Renal cortex interstitium (tissue), 15 donors: ENCODE data around the gene LDHB. TPM values are rescaled to one million over a fixed set of nuclear protein-coding genes. Genes with fewer than 3 reads are reported as not detected.
A peak's percentile ranks its signal among the peaks of the same experiment; 100 is the strongest.

Source experiments
- DNase-seq, 11 donors: peaks; one replicate each; pipeline ENCODE4 v3.0.0-alpha.2; 2013; ENCODE audit warnings: low read depth in 9 of 11, low spot score in 4 of 11; ENCODE audit errors: extremely low read depth in 1 of 11
- long read RNA-seq, 16 experiments: transcript quantifications; one replicate each; lab custom pipeline, GENCODE V29; 2026
- polyA plus RNA-seq, 3 donors: library from polyadenylated mRNA; unstranded; fragments of 120-200 nt; gene quantifications; one replicate each; pipeline ENCODE4 v1.2.1, GENCODE V29; 2013; ENCODE audit not compliant: insufficient read length in 3 of 3

LDHB gene
- 1,000 to 10,000 TPM; 1,291 to 1,840 (median 1,498) TPM for polyA plus RNA-seq
- long read RNA-seq, donor 1, transcript LDHB-209 (2 exons, 672 nt) = minor isoform, 16 of 553 reads
- long read RNA-seq, donor 1, transcript LDHB-201 (8 exons, 1,303 nt) = major isoform, 359 of 553 reads
- long read RNA-seq, donor 1, transcript LDHB-206 (3 exons, 678 nt) = minor isoform, 45 of 553 reads
- long read RNA-seq, donor 1, partial matches to known transcripts = 124 of 553 reads
- long read RNA-seq, donor 1, other reads (novel, unspliced or antisense) = 5 of 553 reads
- long read RNA-seq, donor 2, transcript LDHB-201 (8 exons, 1,303 nt) = major isoform, 305 of 488 reads
- long read RNA-seq, donor 2, transcript LDHB-206 (3 exons, 678 nt) = minor isoform, 46 of 488 reads
- long read RNA-seq, donor 2, transcript LDHB-209 (2 exons, 672 nt) = minor isoform, 15 of 488 reads
- long read RNA-seq, donor 2, partial matches to known transcripts = 111 of 488 reads
- long read RNA-seq, donor 2, other reads (novel, unspliced or antisense) = 6 of 488 reads
- long read RNA-seq, donor 3, transcript LDHB-210 (2 exons, 544 nt) = minor isoform, 6 of 919 reads
- long read RNA-seq, donor 3, transcript LDHB-201 (8 exons, 1,303 nt) = major isoform, 702 of 919 reads
- long read RNA-seq, donor 3, transcript LDHB-209 (2 exons, 672 nt) = minor isoform, 28 of 919 reads
- long read RNA-seq, donor 3, transcript LDHB-206 (3 exons, 678 nt) = minor isoform, 37 of 919 reads
- long read RNA-seq, donor 3, partial matches to known transcripts = 124 of 919 reads
- long read RNA-seq, donor 3, other reads (novel, unspliced or antisense) = 22 of 919 reads
- long read RNA-seq, donor 4, transcript LDHB-209 (2 exons, 672 nt) = minor isoform, 7 of 559 reads
- long read RNA-seq, donor 4, transcript LDHB-210 (2 exons, 544 nt) = minor isoform, 6 of 559 reads
- long read RNA-seq, donor 4, transcript LDHB-201 (8 exons, 1,303 nt) = major isoform, 455 of 559 reads
- long read RNA-seq, donor 4, transcript LDHB-206 (3 exons, 678 nt) = minor isoform, 16 of 559 reads
- long read RNA-seq, donor 4, partial matches to known transcripts = 73 of 559 reads
- long read RNA-seq, donor 4, other reads (novel, unspliced or antisense) = 0 of 559 reads
- long read RNA-seq, donor 5 = 0 reads
- long read RNA-seq, donor 6, transcript LDHB-209 (2 exons, 672 nt) = minor isoform, 30 of 590 reads
- long read RNA-seq, donor 6, transcript LDHB-210 (2 exons, 544 nt) = minor isoform, 5 of 590 reads
- long read RNA-seq, donor 6, transcript LDHB-206 (3 exons, 678 nt) = minor isoform, 50 of 590 reads
- long read RNA-seq, donor 6, transcript LDHB-201 (8 exons, 1,303 nt) = major isoform, 366 of 590 reads
- long read RNA-seq, donor 6, partial matches to known transcripts = 124 of 590 reads
- long read RNA-seq, donor 6, other reads (novel, unspliced or antisense) = 14 of 590 reads
- long read RNA-seq, donor 7, transcript LDHB-209 (2 exons, 672 nt) = minor isoform, 21 of 840 reads
- long read RNA-seq, donor 7, transcript LDHB-206 (3 exons, 678 nt) = minor isoform, 48 of 840 reads
- long read RNA-seq, donor 7, transcript LDHB-201 (8 exons, 1,303 nt) = major isoform, 609 of 840 reads
- long read RNA-seq, donor 7, partial matches to known transcripts = 146 of 840 reads
- long read RNA-seq, donor 7, other reads (novel, unspliced or antisense) = 12 of 840 reads
- long read RNA-seq, donor 8, transcript LDHB-210 (2 exons, 544 nt) = minor isoform, 7 of 1,338 reads
- long read RNA-seq, donor 8, transcript LDHB-201 (8 exons, 1,303 nt) = major isoform, 933 of 1,338 reads
- long read RNA-seq, donor 8, transcript LDHB-206 (3 exons, 678 nt) = minor isoform, 94 of 1,338 reads
- long read RNA-seq, donor 8, transcript LDHB-209 (2 exons, 672 nt) = minor isoform, 46 of 1,338 reads
- long read RNA-seq, donor 8, partial matches to known transcripts = 232 of 1,338 reads
- long read RNA-seq, donor 8, other reads (novel, unspliced or antisense) = 23 of 1,338 reads
- long read RNA-seq, donor 9, transcript LDHB-201 (8 exons, 1,303 nt) = major isoform, 478 of 610 reads
- long read RNA-seq, donor 9, transcript LDHB-206 (3 exons, 678 nt) = minor isoform, 22 of 610 reads
- long read RNA-seq, donor 9, transcript LDHB-209 (2 exons, 672 nt) = minor isoform, 19 of 610 reads
- long read RNA-seq, donor 9, partial matches to known transcripts = 75 of 610 reads
- long read RNA-seq, donor 9, other reads (novel, unspliced or antisense) = 13 of 610 reads
- long read RNA-seq, donor 10, transcript LDHB-206 (3 exons, 678 nt) = minor isoform, 37 of 713 reads
- long read RNA-seq, donor 10, transcript LDHB-210 (2 exons, 544 nt) = minor isoform, 8 of 713 reads
- long read RNA-seq, donor 10, transcript LDHB-209 (2 exons, 672 nt) = minor isoform, 15 of 713 reads
- long read RNA-seq, donor 10, transcript LDHB-201 (8 exons, 1,303 nt) = major isoform, 543 of 713 reads
- long read RNA-seq, donor 10, partial matches to known transcripts = 105 of 713 reads
- long read RNA-seq, donor 10, other reads (novel, unspliced or antisense) = 5 of 713 reads
- long read RNA-seq, donor 11, transcript LDHB-201 (8 exons, 1,303 nt) = major isoform, 385 of 465 reads
- long read RNA-seq, donor 11, transcript LDHB-209 (2 exons, 672 nt) = minor isoform, 5 of 465 reads
- long read RNA-seq, donor 11, transcript LDHB-206 (3 exons, 678 nt) = minor isoform, 12 of 465 reads
- long read RNA-seq, donor 11, partial matches to known transcripts = 62 of 465 reads
- long read RNA-seq, donor 11, other reads (novel, unspliced or antisense) = 0 of 465 reads
- long read RNA-seq, donor 12, transcript LDHB-201 (8 exons, 1,303 nt) = major isoform, 215 of 344 reads
- long read RNA-seq, donor 12, transcript LDHB-206 (3 exons, 678 nt) = minor isoform, 29 of 344 reads
- long read RNA-seq, donor 12, transcript LDHB-209 (2 exons, 672 nt) = minor isoform, 17 of 344 reads
- long read RNA-seq, donor 12, partial matches to known transcripts = 78 of 344 reads
- long read RNA-seq, donor 12, other reads (novel, unspliced or antisense) = 0 of 344 reads
- long read RNA-seq, donor 13 = 0 reads
- long read RNA-seq, donor 14, transcript LDHB-206 (3 exons, 678 nt) = minor isoform, 27 of 603 reads
- long read RNA-seq, donor 14, transcript LDHB-201 (8 exons, 1,303 nt) = major isoform, 453 of 603 reads
- long read RNA-seq, donor 14, transcript LDHB-209 (2 exons, 672 nt) = minor isoform, 11 of 603 reads
- long read RNA-seq, donor 14, partial matches to known transcripts = 85 of 603 reads
- long read RNA-seq, donor 14, other reads (novel, unspliced or antisense) = 22 of 603 reads
- long read RNA-seq, donor 15, transcript LDHB-209 (2 exons, 672 nt) = minor isoform, 8 of 408 reads
- long read RNA-seq, donor 15, transcript LDHB-206 (3 exons, 678 nt) = minor isoform, 10 of 408 reads
- long read RNA-seq, donor 15, transcript LDHB-201 (8 exons, 1,303 nt) = major isoform, 262 of 408 reads
- long read RNA-seq, donor 15, partial matches to known transcripts = 122 of 408 reads
- long read RNA-seq, donor 15, other reads (novel, unspliced or antisense) = 5 of 408 reads
- long read RNA-seq, donor 16, transcript LDHB-209 (2 exons, 672 nt) = minor isoform, 33 of 1,553 reads
- long read RNA-seq, donor 16, transcript LDHB-206 (3 exons, 678 nt) = minor isoform, 58 of 1,553 reads
- long read RNA-seq, donor 16, transcript LDHB-210 (2 exons, 544 nt) = minor isoform, 13 of 1,553 reads
- long read RNA-seq, donor 16, transcript LDHB-201 (8 exons, 1,303 nt) = major isoform, 1,225 of 1,553 reads
- long read RNA-seq, donor 16, partial matches to known transcripts = 186 of 1,553 reads
- long read RNA-seq, donor 16, other reads (novel, unspliced or antisense) = 34 of 1,553 reads

- DNase-seq = peak; percentile 90 to 98 (median 93)
Observed at GRCh38 chr12:21657326-21658077, at the start of gene LDHB. LDHB (minus strand) TSS chr12:21657842; CDS start chr12:21654671, 3,171 bp downstream.

DNA sequence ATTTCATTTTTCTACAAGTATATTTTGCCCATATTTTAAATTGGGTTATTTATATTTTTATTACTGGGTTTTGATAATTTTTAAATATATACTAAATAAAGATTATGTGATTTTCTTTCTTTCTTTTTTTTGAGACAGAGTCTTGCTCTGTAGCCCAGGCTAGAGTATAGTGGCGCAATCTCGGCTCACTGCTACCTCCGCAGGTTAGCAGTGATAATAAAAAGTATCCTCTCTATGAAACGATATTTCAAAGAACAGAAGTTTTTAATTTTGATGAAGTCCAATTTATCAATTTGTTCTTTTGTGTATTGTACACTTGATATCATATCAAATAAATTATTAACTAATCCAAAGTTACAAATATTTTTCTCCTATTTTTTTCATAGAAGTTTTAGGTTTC, 47.2 kb upstream of the LDHB start:
- no peak for DNase-seq

- DNase-seq = no peak
Observed at GRCh38 chr12:21699851-21700250, 42.2 kb upstream of the LDHB start.

DNA sequence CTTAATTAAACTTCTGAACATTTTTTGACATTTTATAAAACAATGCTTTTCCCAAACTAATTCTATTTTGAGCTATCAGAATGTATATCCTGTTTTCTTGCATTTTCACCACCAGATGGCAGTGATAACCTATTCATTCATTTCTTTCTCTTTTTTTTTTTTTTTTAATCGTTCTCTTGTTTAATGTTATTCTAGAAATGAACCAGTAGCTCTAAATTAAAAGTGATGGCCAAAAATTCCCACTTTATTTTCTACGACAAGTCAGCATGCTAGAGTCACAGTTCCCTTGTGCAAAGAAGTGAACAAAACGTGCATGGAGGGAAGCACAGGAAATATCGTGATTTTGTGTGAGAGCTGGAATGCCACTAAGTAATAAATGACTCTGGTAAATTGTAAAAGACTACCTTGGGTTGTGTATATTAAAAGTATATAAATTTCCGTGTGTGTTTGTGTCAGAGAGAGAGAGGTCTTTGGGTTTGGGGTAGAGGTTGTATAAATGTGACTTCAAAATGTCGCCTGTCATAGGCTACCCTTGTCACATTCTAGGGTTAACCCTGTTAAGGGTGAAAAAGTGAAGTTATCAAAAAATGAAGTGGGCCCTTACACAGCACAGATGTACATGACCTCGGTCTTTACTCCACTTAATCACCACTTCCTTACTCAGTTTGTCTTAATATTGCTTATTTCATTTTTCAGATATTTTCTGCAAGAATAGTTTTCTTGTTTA, 40.4 kb upstream of the LDHB start:
- peak in 6 of 11 donors; percentile 44 to 60 (median 52) for DNase-seq

DNA sequence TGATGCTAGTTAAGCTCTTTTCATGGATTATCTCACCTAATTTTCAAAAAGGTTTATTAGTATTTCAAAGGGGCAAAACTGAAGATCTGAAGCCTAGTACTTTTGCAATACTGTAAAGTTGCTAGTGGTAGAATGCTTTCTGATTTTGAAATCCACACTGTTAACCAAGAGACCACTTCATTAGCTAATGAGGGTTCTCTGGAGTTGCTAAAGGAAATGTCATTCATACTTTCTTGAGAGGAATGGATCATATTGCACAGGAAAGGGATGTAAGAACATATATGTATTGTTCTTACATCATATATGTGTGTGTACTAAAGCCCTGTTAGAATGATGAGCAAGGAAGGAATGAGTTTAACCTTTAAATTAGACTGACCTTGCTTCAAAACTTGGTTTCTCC, 39.0 kb upstream of the LDHB start:
- no peak for DNase-seq

GRCh38 chr12:21695986-21696385, 38.3 kb upstream of the LDHB start:
- no peak for DNase-seq

GRCh38 chr12:21694660-21695059, 37.0 kb upstream of the LDHB start:
- no peak for DNase-seq

- DNase-seq = no peak
Observed at GRCh38 chr12:21691515-21691914, 33.9 kb upstream of the LDHB start.

GRCh38 chr12:21690704-21691368, 33.2 kb upstream of the LDHB start:
- DNase-seq = no peak

DNA sequence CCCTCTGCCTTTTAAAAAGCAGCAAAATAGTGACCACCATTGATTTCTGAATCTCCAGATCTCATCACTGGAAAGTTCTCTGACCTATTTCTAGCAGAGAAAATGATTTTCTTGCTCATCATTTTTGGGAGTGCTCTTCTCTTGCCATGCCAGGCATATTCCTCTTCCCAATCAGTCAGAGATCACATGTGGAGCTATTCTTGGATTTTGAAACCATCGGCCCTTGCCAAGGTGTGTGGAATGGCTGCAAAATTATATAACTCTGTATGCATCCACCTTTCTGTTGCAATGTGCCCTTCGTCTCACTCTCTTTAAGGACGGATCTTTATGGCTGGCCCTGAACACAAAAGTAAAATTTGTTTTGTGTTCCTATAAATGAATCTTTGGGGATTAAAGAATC, 25.5 kb upstream of the LDHB start:
- DNase-seq = no peak

GRCh38 chr12:21678959-21679358, 21.3 kb upstream of the LDHB start:
- no peak for DNase-seq

- DNase-seq = no peak
Observed at GRCh38 chr12:21677622-21678277, 20.1 kb upstream of the LDHB start.
